D721Med (cell line): ENCODE data around the gene MAG.
"Not testable (repeated sequence)": the region's sequence is repeated elsewhere in the genome, so short reads cannot be mapped to it uniquely, and the experiment has no call there.

Experiments
- DNase-seq: peaks from one replicate; pipeline ENCODE4 v3.0.0; 2011; ENCODE audit warnings: low spot score; ENCODE audit not compliant: insufficient read length
- FAIRE-seq: peaks from 2 replicates; lab custom pipeline; 2011; peaks lifted over from hg19 to GRCh38; lab: Jason Lieb, UNC
- CTCF ChIP-seq: IDR thresholded peaks from 2 replicates; pipeline ENCODE4 v1.5.1; 2012; ENCODE audit warnings: mild to moderate bottlenecking, control low read depth; ENCODE audit not compliant: insufficient read depth; ENCODE audit errors: missing control alignments

Gene MAG

GRCh38 chr19:35278578-35279284 lies 13.2 kb upstream of the MAG start:
- FAIRE-seq: no peak
- no peak for TF ChIP-seq CTCF

GRCh38 chr19:35279374-35279773 lies 12.6 kb upstream of the MAG start:
- TF ChIP-seq CTCF: no peak
- FAIRE-seq (no peak), DNase-seq (no peak)

More at GRCh38 chr19:35278578-35279284, 13.2 kb upstream of the MAG start:
- DNase-seq: no peak

- TF ChIP-seq CTCF: no peak
- no peak for FAIRE-seq
- no peak for DNase-seq
Observed at GRCh38 chr19:35279985-35280821, 11.8 kb upstream of the MAG start.

- no peak for FAIRE-seq
- DNase-seq: no peak
- TF ChIP-seq CTCF: no peak
Observed at GRCh38 chr19:35281303-35281702, 10.7 kb upstream of the MAG start.

- DNase-seq: no peak
- no peak for TF ChIP-seq CTCF
- no peak for FAIRE-seq
Observed at GRCh38 chr19:35284153-35285094, 7.5 kb upstream of the MAG start.

- no peak for FAIRE-seq
- no peak for TF ChIP-seq CTCF
Observed at GRCh38 chr19:35285095-35285449, 6.9 kb upstream of the MAG start.

GRCh38 chr19:35285465-35285864 lies 6.5 kb upstream of the MAG start:
- FAIRE-seq, DNase-seq: not testable (repeated sequence)

More at GRCh38 chr19:35285095-35285449, 6.9 kb upstream of the MAG start:
- DNase-seq: no peak

- not testable (repeated sequence) for FAIRE-seq, DNase-seq
Observed at GRCh38 chr19:35286101-35286500, 5.9 kb upstream of the MAG start.
